Uterus (tissue), 2 donors: Measurements from ENCODE around the gene NPIPA5.
"Not testable (repeated sequence)": the region's sequence is repeated elsewhere in the genome, so short reads cannot be mapped to it uniquely, and the experiment has no call there.

ENCODE experiments used
- CTCF ChIP-seq, 4 experiments: fragments of 200-600 bp in 2 of 4; fragments of 450-650 bp in 2 of 4; sonication (generic) in 2 of 4; IDR thresholded peaks; one replicate each; pipeline ENCODE4 v1.5.1; 2016 to 2019; ENCODE audit warnings: antibody characterized with exemption in 4 of 4, mild to moderate bottlenecking in 2 of 4, moderate library complexity in 1 of 4
- POLR2A ChIP-seq, 2 donors: fragments of 450-650 bp; IDR thresholded peaks; one replicate each; pipeline ENCODE4 v1.6.1; 2016; ENCODE audit warnings: antibody characterized with exemption in 2 of 2, mild to moderate bottlenecking in 1 of 2, moderate library complexity in 1 of 2

- TF ChIP-seq CTCF, POLR2A (IDR thresholded peaks at IDR 0.05): not testable (repeated sequence)
Observed at GRCh38 chr16:15335609-15336008, 42.5 kb downstream of the NPIPA5 start.
